HL-60 (cell line): ENCODE data around the gene WDR55.
"Not testable (repeated sequence)": the region's sequence is repeated elsewhere in the genome, so short reads cannot be mapped to it uniquely, and the experiment has no call there.

Experiments used
- DNase-seq, 2 experiments: peaks; one replicate each; pipeline ENCODE4 v3.0.0-alpha.2; 2010 to 2020; ENCODE audit warnings: low read depth in 1 of 2, low spot score in 1 of 2
- H3K27ac ChIP-seq: fragments of 250-450 bp; sonication (Bioruptor Pico); replicated peaks from 2 replicates; pipeline ENCODE4 v1.5.1; 2020; ENCODE audit warnings: mild to moderate bottlenecking, moderate library complexity
- H3K27me3 ChIP-seq: fragments of 250-450 bp; sonication (Bioruptor Pico); 2 replicates; pipeline ENCODE4 v1.5.1; 2021; ENCODE audit warnings: mild to moderate bottlenecking, moderate library complexity; ENCODE audit not compliant: insufficient read depth, poor library complexity, severe bottlenecking
- H3K4me3 ChIP-seq: replicated peaks from 2 replicates; pipeline ENCODE4 v1.5.1; 2011; ENCODE audit warnings: mild to moderate bottlenecking, control low read depth, low read length; ENCODE audit not compliant: insufficient read depth
- GABPA ChIP-seq: IDR thresholded peaks from 2 replicates; pipeline ENCODE4 v1.6.1; 2012; ENCODE audit warnings: low read depth
- POLR2AphosphoS5 ChIP-seq: IDR thresholded peaks from 2 replicates; pipeline ENCODE4 v1.6.1; 2012; ENCODE audit warnings: low read depth
- SPI1 ChIP-seq: IDR thresholded peaks from 2 replicates; pipeline ENCODE4 v1.6.1; 2012; ENCODE audit warnings: low read depth, mild to moderate bottlenecking, borderline replicate concordance
- TF ChIP-seq, protein P1 (sequence below): IDR thresholded peaks from 2 replicates; pipeline ENCODE4 v1.6.1; 2012; ENCODE audit warnings: low read depth; ENCODE audit not compliant: insufficient replicate concordance
- TF ChIP-seq, protein P2 (sequence below): IDR thresholded peaks from one replicate; pipeline ENCODE4 v1.5.1; 2011; ENCODE audit warnings: low read length, control low read depth, inconsistent platforms; ENCODE audit not compliant: insufficient read depth

Gene WDR55

DNA sequence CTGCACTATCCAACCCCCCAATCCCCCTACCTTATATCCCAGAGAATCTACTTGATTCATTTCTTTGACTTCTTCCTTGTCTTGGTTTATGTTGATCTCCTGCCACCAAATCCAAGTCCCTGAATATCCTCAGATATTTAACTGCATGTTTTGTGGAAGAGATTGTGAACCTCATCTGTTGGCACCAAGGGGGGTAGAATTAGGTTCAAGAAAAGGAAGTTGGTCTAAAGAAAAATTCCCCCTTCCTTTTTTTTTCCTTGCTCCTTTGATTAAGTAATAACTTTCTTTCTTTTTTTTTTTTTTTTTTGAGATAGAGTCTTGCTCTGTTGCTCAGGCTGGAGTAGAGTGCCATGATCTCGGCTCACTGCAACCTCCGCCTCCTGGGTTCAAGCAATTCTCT lies 31.2 kb upstream of the WDR55 start:
- Histone ChIP-seq H3K4me3 (peak overlapping the region; percentile 32), H3K27ac (no peak overlapping the region)
- no peak for DNase-seq

DNA sequence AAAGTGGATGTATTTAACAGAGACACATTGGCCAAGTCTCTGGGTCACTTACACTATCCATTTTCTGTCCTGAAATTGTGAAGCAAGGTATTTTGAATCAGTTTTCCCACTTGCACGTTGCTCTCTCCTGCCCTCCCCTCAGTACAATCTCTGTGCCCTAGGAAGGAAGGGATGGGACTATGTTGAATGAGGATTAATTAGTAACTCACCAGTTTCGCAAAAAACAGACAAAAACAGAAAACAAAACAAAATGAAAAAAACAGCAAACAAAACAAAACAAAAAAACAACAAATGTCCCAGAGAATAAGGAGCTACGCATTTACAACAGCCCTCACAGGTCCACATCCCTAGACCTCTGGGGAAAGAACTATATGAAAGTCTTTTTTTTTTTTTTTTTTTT lies 30.6 kb upstream of the WDR55 start:
- H3K27ac ChIP-seq, result no peak overlapping the region
- no peaks in the 10 kb centered on the region for H3K27me3 ChIP-seq
- DNase-seq, result no peak
- no peak for TF ChIP-seq POLR2AphosphoS5
- no peak overlapping the region for H3K4me3 ChIP-seq

More for the DNA sequence above, 31.2 kb upstream of the WDR55 start:
- H3K27me3 ChIP-seq, result no peaks in the 10 kb centered on the region
- no peak for TF ChIP-seq SPI1
- TF ChIP-seq, protein P1, sequence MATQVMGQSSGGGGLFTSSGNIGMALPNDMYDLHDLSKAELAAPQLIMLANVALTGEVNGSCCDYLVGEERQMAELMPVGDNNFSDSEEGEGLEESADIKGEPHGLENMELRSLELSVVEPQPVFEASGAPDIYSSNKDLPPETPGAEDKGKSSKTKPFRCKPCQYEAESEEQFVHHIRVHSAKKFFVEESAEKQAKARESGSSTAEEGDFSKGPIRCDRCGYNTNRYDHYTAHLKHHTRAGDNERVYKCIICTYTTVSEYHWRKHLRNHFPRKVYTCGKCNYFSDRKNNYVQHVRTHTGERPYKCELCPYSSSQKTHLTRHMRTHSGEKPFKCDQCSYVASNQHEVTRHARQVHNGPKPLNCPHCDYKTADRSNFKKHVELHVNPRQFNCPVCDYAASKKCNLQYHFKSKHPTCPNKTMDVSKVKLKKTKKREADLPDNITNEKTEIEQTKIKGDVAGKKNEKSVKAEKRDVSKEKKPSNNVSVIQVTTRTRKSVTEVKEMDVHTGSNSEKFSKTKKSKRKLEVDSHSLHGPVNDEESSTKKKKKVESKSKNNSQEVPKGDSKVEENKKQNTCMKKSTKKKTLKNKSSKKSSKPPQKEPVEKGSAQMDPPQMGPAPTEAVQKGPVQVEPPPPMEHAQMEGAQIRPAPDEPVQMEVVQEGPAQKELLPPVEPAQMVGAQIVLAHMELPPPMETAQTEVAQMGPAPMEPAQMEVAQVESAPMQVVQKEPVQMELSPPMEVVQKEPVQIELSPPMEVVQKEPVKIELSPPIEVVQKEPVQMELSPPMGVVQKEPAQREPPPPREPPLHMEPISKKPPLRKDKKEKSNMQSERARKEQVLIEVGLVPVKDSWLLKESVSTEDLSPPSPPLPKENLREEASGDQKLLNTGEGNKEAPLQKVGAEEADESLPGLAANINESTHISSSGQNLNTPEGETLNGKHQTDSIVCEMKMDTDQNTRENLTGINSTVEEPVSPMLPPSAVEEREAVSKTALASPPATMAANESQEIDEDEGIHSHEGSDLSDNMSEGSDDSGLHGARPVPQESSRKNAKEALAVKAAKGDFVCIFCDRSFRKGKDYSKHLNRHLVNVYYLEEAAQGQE, result no peak
- no peak for TF ChIP-seq GABPA
- no peak for TF ChIP-seq POLR2AphosphoS5
- TF ChIP-seq, protein P2, sequence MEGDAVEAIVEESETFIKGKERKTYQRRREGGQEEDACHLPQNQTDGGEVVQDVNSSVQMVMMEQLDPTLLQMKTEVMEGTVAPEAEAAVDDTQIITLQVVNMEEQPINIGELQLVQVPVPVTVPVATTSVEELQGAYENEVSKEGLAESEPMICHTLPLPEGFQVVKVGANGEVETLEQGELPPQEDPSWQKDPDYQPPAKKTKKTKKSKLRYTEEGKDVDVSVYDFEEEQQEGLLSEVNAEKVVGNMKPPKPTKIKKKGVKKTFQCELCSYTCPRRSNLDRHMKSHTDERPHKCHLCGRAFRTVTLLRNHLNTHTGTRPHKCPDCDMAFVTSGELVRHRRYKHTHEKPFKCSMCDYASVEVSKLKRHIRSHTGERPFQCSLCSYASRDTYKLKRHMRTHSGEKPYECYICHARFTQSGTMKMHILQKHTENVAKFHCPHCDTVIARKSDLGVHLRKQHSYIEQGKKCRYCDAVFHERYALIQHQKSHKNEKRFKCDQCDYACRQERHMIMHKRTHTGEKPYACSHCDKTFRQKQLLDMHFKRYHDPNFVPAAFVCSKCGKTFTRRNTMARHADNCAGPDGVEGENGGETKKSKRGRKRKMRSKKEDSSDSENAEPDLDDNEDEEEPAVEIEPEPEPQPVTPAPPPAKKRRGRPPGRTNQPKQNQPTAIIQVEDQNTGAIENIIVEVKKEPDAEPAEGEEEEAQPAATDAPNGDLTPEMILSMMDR, result no peak

DNA sequence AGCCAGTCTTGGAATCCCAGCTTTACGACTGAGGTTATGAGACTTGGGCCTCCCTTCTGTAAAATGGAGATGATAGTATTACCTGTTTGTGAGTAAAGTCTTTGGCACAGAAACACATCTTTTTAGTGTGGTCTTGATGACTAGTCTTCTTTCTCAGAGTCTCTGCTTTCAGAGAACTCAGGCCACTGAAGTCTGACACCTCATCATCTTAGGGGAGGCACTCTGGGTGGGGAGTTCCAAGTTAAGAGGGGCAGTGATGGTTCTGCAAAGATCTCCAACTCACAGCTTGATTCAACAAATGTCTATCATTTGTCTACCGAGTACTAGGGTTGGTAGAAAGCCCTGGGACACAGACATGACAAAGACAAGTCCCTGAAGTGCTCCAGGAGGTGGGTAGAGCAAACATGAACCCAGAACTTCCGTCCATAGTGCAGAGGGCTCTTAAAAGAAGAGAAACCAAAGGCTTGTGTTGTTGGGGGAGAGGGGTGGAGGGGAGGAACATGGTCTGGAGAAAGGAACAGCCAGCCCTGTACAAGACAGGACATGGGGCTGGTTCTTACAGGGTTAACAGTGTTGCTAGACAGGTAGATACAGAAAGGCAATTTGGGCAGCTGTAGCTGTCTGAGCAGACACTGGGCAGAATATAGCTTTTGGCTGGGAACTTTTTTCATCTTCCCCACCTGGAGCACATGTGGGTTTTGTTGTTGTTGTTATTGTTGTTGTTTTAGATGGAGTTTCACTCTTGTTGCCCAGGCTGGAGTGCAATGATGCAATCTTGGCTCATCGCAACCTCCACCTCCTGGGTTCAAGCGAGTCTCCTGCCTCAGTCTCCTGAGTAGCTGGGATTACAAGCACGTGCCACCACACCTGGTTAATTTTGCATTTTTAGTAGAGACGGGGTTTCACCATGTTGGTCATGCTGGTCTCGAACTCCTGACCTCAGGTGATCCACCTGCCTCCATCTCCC lies 29.1 kb upstream of the WDR55 start:
- DNase-seq, result no peak
- H3K27ac ChIP-seq, result no peak overlapping the region
- no peak overlapping the region for H3K4me3 ChIP-seq
- TF ChIP-seq, protein P1, result no peak
- TF ChIP-seq SPI1 (no peak), GABPA (no peak)
- TF ChIP-seq, protein P2, result no peak
- no peaks in the 10 kb centered on the region for H3K27me3 ChIP-seq

DNA sequence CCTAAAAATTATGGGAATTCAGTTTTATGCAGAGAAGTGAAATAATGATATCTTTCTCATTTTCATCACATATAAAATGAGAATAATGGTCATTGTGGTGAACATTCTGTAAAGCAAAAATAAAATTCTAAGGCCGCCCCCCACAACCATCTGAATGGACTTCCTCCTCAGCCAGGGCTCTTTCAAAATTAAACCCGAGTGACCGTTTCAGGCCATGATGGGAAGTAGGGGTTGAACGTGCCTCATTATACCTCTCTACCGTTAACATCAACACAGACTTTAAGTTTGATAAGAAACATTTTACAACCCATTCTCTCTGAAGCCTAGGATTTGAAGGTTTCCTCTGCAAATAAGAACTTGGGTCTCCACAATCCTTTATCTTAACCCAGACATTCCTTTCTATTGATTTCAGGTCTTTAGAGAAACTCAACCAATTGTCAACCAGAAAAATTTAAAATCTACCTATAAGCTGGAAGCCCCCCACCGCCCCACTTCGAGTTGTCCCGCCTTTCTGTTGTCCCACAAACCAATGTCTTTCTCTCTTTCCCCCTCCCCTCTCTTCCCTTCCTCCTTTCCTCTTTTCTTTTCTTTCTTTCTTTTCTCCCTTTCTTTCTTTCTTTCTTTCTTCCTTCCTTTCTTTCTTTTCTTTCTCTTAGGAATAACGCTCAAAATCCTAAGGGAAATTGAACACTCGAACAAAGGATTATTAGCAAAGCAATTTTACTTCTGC lies 27.2 kb upstream of the WDR55 start:
- H3K27ac ChIP-seq, result no peak overlapping the region
- TF ChIP-seq POLR2AphosphoS5 (no peak), SPI1 (no peak), GABPA (no peak)
- TF ChIP-seq, protein P2, result no peak
- TF ChIP-seq, protein P1, result no peak
- no peaks in the 10 kb centered on the region for H3K27me3 ChIP-seq
- H3K4me3 ChIP-seq, result no peak overlapping the region
- DNase-seq, result no peak

DNA sequence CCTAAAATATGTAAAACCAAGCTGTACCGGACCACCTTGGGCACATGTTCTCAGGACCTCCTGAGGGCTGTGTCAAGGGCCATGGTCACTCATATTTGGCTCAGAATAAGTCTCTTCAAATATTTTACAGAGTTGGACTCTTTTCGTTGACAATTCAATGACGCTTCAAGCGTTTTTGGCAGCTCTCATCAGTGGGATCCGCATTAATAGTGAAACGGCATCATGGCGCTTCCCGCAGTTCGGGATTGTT lies 25.9 kb upstream of the WDR55 start:
- H3K4me3 ChIP-seq, result peak overlapping the region; percentile 16
- H3K27ac ChIP-seq, result peak overlapping the region; percentile 44
- not testable (repeated sequence) for DNase-seq, H3K27me3 ChIP-seq
